Testis (tissue), 2 donors: ENCODE data around the gene POLR1G.
"Not testable (repeated sequence)": the region's sequence is repeated elsewhere in the genome, so short reads cannot be mapped to it uniquely, and the experiment has no call there.

ENCODE experiments used
- POLR2A ChIP-seq: fragments of 450-650 bp; IDR thresholded peaks from one replicate; pipeline ENCODE4 v1.6.1; 2017; ENCODE audit warnings: antibody characterized with exemption, mild to moderate bottlenecking, moderate library complexity
- TF ChIP-seq, protein P1 (sequence below), 3 experiments: fragments of 450-650 bp in 2 of 3; fragments of 200-600 bp in 1 of 3; sonication (generic) in 1 of 3; IDR thresholded peaks; one replicate each; pipeline ENCODE4 v1.5.1; 2016 to 2019; ENCODE audit warnings: antibody characterized with exemption in 3 of 3, mild to moderate bottlenecking in 2 of 3, moderate library complexity in 1 of 3

DNA sequence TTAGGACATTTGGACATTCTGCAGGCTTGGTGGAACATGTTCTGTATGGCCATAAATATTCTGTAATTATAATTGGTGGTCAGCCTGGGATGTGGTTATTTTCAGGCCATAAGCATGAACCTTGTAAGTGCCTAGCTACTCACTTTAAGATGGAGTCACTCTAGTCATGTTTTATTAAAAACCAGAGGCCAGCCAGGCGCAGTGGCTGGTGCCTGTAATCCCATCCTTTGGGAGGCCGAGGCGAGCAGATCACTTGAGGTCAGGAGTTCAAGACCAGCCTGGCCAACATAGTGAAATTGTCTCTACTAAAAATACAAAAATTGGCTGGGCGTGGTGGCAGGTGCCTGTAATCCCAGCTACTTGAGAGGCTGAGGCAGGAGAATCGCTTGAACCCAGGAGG is 1.1 kb downstream of the POLR1G start:
- TF ChIP-seq, protein P1, sequence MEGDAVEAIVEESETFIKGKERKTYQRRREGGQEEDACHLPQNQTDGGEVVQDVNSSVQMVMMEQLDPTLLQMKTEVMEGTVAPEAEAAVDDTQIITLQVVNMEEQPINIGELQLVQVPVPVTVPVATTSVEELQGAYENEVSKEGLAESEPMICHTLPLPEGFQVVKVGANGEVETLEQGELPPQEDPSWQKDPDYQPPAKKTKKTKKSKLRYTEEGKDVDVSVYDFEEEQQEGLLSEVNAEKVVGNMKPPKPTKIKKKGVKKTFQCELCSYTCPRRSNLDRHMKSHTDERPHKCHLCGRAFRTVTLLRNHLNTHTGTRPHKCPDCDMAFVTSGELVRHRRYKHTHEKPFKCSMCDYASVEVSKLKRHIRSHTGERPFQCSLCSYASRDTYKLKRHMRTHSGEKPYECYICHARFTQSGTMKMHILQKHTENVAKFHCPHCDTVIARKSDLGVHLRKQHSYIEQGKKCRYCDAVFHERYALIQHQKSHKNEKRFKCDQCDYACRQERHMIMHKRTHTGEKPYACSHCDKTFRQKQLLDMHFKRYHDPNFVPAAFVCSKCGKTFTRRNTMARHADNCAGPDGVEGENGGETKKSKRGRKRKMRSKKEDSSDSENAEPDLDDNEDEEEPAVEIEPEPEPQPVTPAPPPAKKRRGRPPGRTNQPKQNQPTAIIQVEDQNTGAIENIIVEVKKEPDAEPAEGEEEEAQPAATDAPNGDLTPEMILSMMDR (IDR thresholded peaks at IDR 0.05), result not testable (repeated sequence)
- TF ChIP-seq POLR2A, result not testable (repeated sequence)
